Measurements from ENCODE around the gene DENND2A.
"Not testable (repeated sequence)": the region's sequence is repeated elsewhere in the genome, so short reads cannot be mapped to it uniquely, and the experiment has no call there.

DENND2A gene

GRCh38 chr7:140667476-140667875 lies 26.9 kb upstream of the DENND2A start:
- DNase-seq (ENCODE audit: insufficient read length, low spot score) (no peak), FAIRE-seq (no peak)
- TF ChIP-seq POLR2A (IDR thresholded peaks at IDR 0.05; ENCODE audit: low read depth, low read length) = no peak

GRCh38 chr7:140662938-140663337 lies 22.3 kb upstream of the DENND2A start:
- not testable (repeated sequence) for FAIRE-seq; DNase-seq (ENCODE audit: insufficient read length, low spot score)

DNA sequence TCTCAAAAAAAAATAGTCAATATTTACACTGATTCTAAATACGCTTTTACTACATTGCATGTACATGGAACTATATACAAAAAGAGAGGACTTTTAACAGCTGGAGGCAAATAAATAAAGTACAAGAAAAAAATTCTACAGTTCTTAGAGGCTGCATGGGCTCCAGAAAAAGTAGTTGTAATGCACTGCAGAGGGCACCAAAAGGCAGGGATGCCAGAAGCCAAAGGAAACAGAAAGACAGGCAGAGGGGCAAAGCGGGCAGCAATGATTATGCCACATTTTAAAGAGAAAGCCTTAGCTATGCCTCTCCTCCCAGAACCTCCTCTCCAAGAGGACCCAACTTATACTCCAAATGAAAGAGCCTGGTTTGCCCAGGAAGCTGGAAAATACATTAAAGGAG lies 20.5 kb upstream of the DENND2A start:
- FAIRE-seq (no peak), DNase-seq (ENCODE audit: insufficient read length, low spot score) (no peak)
- no peak for TF ChIP-seq POLR2A (IDR thresholded peaks at IDR 0.05; ENCODE audit: low read depth, low read length)

GRCh38 chr7:140659856-140660255 lies 19.2 kb upstream of the DENND2A start:
- DNase-seq (ENCODE audit: insufficient read length, low spot score) (no peak), FAIRE-seq (no peak)
- TF ChIP-seq POLR2A (IDR thresholded peaks at IDR 0.05; ENCODE audit: low read depth, low read length) = no peak

DNA sequence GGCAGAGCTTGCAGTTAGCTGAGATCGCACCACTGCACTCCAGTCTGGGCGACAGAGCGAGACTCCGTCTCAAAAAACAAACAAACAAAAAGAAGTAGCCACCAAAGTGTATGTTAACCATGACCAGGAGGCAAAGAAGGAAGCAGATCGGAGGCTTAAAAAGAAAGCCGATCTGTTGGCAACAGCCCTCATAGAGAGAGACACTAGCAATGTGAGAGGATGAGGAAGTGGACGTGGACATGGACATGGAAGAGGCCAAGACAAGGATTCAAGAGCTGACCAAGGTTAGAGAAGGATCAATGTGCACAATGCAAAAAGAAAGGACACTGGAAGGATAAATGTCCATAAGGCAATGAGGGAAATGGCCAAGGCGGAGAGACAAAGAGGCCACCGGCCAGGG lies 17.3 kb upstream of the DENND2A start:
- FAIRE-seq = no peak
- no peak for DNase-seq (ENCODE audit: insufficient read length, low spot score)

GRCh38 chr7:140656548-140657515 lies 16.2 kb upstream of the DENND2A start:
- TF ChIP-seq POLR2A (IDR thresholded peaks at IDR 0.05; ENCODE audit: low read depth, low read length) = no peak
- FAIRE-seq (no peak), DNase-seq (ENCODE audit: insufficient read length, low spot score) (no peak)

More for the DNA sequence above, 17.3 kb upstream of the DENND2A start:
- TF ChIP-seq POLR2A (IDR thresholded peaks at IDR 0.05; ENCODE audit: low read depth, low read length) = no peak

DNA sequence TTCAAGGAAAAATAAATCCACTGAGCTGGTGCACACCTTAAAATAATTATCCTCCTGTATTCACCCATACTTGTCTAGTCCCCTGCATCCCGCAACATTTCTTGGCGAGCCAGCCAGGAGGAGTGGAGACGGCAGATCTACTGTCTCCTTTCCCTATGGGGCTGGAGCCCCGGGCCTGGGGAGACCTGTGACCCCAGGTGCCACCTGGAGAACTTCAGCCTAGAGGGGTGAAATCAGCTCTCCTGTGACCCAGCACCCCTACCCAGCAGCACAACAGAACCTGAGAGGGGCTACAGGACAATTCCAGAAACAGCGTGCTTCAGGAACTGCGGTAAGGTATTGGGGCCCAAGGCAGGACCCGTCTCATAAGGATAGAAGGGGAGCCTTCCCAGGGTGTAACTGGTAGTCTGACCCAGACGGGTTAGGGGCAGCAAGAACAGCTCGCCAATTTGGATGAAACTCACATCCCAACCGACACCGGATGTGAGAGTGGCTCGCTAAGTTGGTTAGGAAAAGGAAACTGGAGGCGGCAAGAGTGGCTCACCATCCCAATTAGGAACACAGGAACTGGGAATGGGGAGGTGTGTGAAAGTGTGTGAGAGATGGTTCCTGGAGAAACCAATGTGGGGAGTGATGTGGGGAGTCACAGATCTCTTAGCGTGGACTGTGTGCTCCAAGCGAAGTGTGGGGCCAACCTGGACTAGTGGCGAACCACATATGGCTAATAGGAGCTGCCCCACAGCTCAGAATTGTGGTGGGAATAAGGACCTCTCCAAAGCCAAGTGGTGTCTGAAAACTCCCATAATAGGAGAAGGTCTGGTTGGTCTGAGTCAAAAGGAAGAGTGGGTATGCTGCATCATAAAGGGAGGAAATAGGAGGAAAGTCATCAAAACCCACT lies 15.1 kb upstream of the DENND2A start:
- no peak for FAIRE-seq
- DNase-seq (ENCODE audit: insufficient read length, low spot score) = no peak

GRCh38 chr7:140654661-140655060 lies 14.0 kb upstream of the DENND2A start:
- FAIRE-seq (no peak), DNase-seq (ENCODE audit: insufficient read length, low spot score) (no peak)
- TF ChIP-seq POLR2A (IDR thresholded peaks at IDR 0.05; ENCODE audit: low read depth, low read length) = no peak

More for the DNA sequence above, 15.1 kb upstream of the DENND2A start:
- TF ChIP-seq POLR2A (IDR thresholded peaks at IDR 0.05; ENCODE audit: low read depth, low read length) = no peak

GRCh38 chr7:140654109-140654387 lies 13.4 kb upstream of the DENND2A start:
- TF ChIP-seq POLR2A (IDR thresholded peaks at IDR 0.05; ENCODE audit: low read depth, low read length) = no peak
- DNase-seq (ENCODE audit: insufficient read length, low spot score) (no peak), FAIRE-seq (no peak)

- TF ChIP-seq POLR2A (IDR thresholded peaks at IDR 0.05; ENCODE audit: low read depth, low read length) = no peak
- FAIRE-seq (no peak), DNase-seq (ENCODE audit: insufficient read length, low spot score) (peak; percentile 65)
Observed at GRCh38 chr7:140653319-140654108, 12.9 kb upstream of the DENND2A start.

GRCh38 chr7:140650367-140650766 lies 9.8 kb upstream of the DENND2A start:
- no peak for DNase-seq (ENCODE audit: insufficient read length, low spot score)
- TF ChIP-seq POLR2A (IDR thresholded peaks at IDR 0.05; ENCODE audit: low read depth, low read length) = no peak
- no peak for FAIRE-seq

GRCh38 chr7:140649556-140650205 lies 9.1 kb upstream of the DENND2A start:
- FAIRE-seq (no peak), DNase-seq (ENCODE audit: insufficient read length, low spot score) (peak; percentile 70)
- no peak for TF ChIP-seq POLR2A (IDR thresholded peaks at IDR 0.05; ENCODE audit: low read depth, low read length)

GRCh38 chr7:140646931-140647647 lies 6.5 kb upstream of the DENND2A start:
- DNase-seq (ENCODE audit: insufficient read length, low spot score) (no peak), FAIRE-seq (no peak)
- TF ChIP-seq POLR2A (IDR thresholded peaks at IDR 0.05; ENCODE audit: low read depth, low read length) = no peak
